Measurements from ENCODE around the gene GOT2.
"Not testable (repeated sequence)": the region's sequence is repeated elsewhere in the genome, so short reads cannot be mapped to it uniquely, and the experiment has no call there.

Gene GOT2

DNA sequence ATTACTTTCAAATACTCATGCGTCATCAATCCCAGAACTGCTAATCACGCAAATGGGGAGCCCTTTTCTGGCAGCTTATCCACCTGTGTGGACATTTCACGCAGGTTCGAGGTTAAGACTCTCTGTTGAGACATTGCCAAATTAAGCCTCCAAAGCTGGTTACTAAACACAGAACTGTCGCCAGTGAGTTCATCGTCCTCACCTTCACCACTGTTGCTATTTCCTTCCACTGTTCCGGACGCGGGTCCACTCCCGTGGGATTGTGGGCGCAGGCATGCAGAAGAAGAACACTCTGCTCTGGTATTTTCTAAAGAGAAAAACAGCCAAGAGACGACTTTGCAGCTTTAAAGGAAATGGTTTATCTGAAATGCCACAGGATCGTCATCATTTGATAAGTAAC is 16.1 kb downstream of the GOT2 start:
- DNase-seq (ENCODE audit: low read depth in 2 of 2), result no peak

DNA sequence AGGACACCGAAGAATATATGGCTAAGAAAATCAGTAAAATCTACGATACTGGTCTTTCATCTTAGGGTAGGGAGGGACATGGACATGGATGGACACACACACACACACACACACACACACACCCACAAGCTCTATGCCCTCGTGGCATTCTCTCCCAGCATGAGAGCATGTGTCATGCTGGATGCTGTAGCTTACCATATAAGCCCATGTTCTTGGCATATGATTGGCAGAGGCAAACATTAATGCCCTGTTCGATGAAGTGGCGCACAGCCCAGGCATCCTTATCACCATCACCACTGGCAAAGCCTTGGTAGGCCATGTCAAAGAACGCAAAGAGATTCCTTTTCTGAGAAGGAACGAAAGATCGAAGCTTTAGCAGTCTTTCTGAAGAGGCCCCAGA is 17.6 kb downstream of the GOT2 start:
- no peak for DNase-seq (ENCODE audit: low read depth in 2 of 2)

DNA sequence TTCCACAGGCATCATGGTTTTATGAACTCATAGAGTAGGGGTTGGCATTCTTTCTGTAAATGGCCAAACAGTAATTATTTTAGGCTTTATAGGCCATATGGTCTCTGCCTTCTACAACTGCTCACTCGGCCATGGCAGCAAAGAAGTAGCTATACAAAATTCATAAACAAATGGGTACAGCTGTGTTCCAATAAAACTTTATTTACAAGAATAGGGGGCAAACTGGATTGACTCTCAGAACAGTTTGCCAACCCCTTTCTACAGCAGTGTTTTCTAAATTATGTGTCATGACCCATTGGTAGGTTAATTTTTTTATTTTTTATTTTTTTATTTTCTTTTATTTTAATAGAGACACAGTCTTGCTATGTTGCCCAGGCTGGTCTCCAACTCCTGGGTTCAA is 20.4 kb downstream of the GOT2 start:
- DNase-seq (ENCODE audit: low read depth in 2 of 2), result no peak

- DNase-seq (ENCODE audit: low read depth in 2 of 2), result no peak
These were observed 24.8 kb downstream of the GOT2 start for GRCh38 chr16:58709333-58709732.

DNA sequence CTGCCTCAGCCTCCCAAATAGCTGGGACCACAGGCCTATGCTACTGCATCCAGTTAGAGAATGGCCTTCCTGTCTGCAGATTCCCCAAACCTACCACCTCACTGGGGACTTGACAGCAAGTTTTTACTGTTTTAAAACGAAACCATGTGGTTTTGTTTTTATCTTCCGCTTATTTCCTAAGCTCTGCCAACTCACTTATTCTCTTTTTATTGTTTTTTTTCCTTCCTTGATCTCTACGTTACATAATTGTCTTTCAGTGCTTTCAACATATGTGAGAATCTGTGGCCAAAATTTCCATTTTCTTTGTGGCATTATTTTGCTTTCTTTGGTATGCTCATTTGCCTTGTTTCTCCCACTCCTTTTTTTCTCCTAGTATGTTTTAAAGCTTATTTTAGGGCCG is 35.0 kb downstream of the GOT2 start:
- no peak for DNase-seq (ENCODE audit: low read depth in 2 of 2)

DNA sequence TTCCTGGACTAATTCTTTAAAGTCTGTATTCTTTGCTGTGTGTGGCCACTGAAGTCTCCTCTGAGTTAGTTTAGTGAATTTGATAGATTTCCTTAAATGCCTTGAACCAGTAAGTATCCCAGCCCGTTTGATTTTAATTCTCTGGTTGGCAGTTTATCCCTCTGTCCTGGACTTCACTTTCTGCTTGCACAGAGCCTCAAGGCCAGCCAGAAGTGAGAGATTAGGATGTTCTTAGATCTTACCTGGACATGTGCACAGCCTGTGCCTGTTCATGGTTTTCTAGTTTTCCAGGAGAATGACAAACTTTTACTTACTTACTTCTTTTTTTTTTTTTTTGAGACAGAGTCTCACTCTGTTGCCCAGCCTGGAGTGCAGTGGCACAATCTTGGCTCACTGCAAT is 38.7 kb downstream of the GOT2 start:
- DNase-seq (ENCODE audit: low read depth in 2 of 2), result no peak

GRCh38 chr16:58692450-58692849 is 41.7 kb downstream of the GOT2 start:
- no peak for DNase-seq (ENCODE audit: low read depth in 2 of 2)

DNA sequence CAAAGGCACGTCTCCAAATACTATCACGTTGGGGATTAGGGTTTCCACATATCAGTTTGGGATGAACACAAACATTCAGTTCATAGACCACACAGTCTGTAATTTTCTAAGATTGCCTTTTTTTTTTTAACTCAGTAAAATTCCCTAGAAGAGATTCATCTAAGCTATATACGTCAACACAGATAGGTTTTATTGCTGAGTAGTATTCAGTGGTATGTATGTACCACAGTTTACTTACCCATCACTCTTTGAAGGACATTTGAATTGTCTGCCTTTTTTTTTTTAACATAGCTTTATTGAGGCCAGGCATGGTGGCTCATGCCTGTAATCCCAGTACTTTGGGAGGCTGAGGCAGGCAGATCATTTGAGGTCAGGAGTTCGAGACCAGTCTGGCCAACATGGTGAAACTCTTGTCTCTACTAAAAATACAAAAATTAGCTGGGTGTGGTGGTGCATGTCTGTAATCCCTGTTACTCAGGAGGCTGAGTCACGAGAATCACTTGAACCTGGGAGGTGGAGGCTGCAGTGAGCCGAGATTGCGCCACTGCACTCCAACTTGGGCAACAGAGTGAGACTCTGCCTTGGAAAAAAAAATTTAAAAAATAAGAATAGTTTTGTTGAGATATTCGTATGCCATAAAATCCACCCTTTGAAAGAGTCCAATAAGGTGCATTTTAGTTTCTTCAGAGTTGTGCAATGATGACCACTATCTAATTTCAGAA is 47.0 kb downstream of the GOT2 start:
- DNase-seq (ENCODE audit: low read depth in 2 of 2), result not testable (repeated sequence)

GRCh38 chr16:58685084-58685449 is 49.0 kb downstream of the GOT2 start:
- no peak for DNase-seq (ENCODE audit: low read depth in 2 of 2)

- peak; percentile 28 to 51 for DNase-seq (ENCODE audit: low read depth in 2 of 2)
These were observed 49.6 kb downstream of the GOT2 start, which contains the start of gene SLC38A7 for GRCh38 chr16:58684354-58685083. TSS of gene SLC38A7 (minus strand) at chr16:58684770. CDS start at chr16:58680126, 4,644 bp downstream.

GRCh38 chr16:58684001-58684353 is 50.1 kb downstream of the GOT2 start:
- no peak for DNase-seq (ENCODE audit: low read depth in 2 of 2)

GRCh38 chr16:58679763-58680162 is 54.4 kb downstream of the GOT2 start:
- no peak for DNase-seq (ENCODE audit: low read depth in 2 of 2)

DNA sequence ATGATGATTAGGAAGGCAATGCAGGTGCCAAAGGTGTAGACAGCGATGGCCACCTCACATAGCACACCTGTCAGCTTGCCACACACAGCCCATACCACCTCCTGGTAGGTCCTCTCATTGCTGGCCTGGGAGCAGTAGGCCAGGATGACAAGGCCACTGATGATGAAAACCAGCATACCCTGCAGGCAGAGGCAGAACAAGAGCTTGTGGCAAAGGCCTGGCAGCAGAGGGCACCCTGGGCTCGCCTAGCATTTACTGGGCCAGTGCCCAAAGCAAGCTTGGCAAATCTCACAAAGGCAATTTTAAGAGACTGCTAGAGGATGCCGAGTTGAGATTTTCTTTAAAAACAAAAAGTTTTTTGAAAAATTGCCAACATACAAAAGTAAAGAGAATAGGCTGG is 55.4 kb downstream of the GOT2 start:
- DNase-seq (ENCODE audit: low read depth in 2 of 2), result no peak

DNA sequence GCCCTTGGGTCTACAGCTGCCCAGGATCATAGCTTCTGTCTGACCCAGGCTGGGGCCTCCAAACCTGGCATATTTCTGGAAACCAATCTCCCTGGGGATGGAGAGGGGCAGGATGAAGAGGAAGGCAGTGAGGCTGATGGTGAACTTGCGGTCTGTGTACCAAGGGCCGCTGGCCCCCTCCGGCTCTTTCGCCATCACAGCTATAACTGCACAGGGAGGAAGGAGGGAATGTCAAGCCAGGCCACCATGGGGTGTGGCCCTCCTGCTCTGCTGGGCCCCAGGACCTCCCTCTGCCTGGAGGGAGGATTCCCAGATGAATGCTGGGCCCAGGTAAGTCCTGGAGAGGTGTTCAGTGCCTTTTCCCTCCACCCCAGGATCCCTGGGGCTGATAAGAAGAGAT is 55.8 kb downstream of the GOT2 start:
- no peak for DNase-seq (ENCODE audit: low read depth in 2 of 2)

- DNase-seq (ENCODE audit: low read depth in 2 of 2), result no peak
These were observed 63.1 kb downstream of the GOT2 start for GRCh38 chr16:58670946-58671583.

- no peak for DNase-seq (ENCODE audit: low read depth in 2 of 2)
These were observed 63.9 kb downstream of the GOT2 start for GRCh38 chr16:58670177-58670576.

GRCh38 chr16:58665200-58665599 is 68.9 kb downstream of the GOT2 start:
- DNase-seq (ENCODE audit: low read depth in 2 of 2), result no peak

DNA sequence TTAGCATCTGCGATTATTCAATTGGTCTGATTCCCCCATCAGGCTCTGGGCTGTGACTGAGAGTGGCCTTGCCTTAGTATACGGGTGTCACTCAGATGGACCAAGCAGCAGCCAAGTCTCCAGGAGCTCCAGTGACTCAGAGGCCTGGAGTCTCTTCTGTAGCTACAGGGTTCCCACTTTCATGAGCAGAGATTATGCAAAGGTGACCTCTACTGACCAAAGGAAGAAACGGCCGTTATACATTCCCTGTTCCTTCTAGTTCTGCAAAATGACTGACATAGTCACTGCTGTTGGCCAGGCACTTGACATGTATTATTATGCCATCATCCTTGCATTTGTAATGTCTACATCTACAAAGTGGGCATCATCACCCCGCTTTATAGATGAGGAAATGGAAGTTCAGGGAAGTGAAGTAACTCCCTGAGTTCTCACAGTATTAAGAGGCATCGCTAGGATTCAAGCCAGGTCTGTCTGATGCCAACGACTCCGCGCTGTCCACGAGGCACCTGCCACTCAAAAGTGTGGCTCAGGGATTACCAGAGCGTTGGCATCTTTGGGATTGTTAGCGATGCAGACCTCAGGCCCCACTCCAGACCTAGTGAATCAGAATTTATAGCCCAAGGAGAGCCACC is 72.8 kb downstream of the GOT2 start:
- no peak for DNase-seq (ENCODE audit: low read depth in 2 of 2)

DNA sequence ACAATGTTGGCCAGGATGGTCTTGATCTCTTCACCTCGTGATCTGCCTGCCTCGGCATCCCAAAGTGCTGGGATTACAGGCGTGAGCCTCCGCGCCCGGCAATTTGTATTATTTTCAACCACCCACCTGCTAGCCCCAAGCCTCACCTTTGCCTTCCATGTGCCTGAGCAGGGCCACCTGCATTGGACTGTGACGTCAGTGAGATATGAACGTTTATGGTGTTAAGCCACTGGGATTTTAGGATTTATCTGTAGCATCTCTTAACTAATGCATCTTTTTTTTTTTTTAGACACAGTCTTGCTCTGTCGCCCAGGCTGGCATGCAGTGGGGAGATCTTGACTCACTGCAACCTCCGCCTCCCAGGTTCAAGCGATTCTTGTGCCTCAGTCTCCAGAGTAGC is 74.2 kb downstream of the GOT2 start:
- not testable (repeated sequence) for DNase-seq (ENCODE audit: low read depth in 2 of 2)

- DNase-seq (ENCODE audit: low read depth in 2 of 2), result no peak
These were observed 75.3 kb downstream of the GOT2 start for GRCh38 chr16:58658796-58659211.
